ENCODE results near the gene LMO1. TPM values are rescaled to one million over a fixed set of nuclear protein-coding genes. Genes with fewer than 3 reads are reported as not detected.

LMO1 gene
- total RNA-seq, 1 donor from 2014 or later: not detected

- no peak for DNase-seq (ENCODE audit: low read depth)
Observed at GRCh38 chr11:8249482-8249881, 14.2 kb downstream of the LMO1 start.

GRCh38 chr11:8248786-8249185 is 14.9 kb downstream of the LMO1 start:
- no peak for DNase-seq (ENCODE audit: low read depth)

GRCh38 chr11:8247312-8247711 is 16.4 kb downstream of the LMO1 start:
- no peak for DNase-seq (ENCODE audit: low read depth)

- DNase-seq (ENCODE audit: low read depth): no peak
Observed at GRCh38 chr11:8243458-8243857, 20.2 kb downstream of the LMO1 start.

- no peak for DNase-seq (ENCODE audit: low read depth)
Observed at GRCh38 chr11:8242499-8243280, 21.0 kb downstream of the LMO1 start.

GRCh38 chr11:8242118-8242475 is 21.6 kb downstream of the LMO1 start:
- DNase-seq (ENCODE audit: low read depth): no peak

- DNase-seq (ENCODE audit: low read depth): no peak
Observed at GRCh38 chr11:8241373-8242117, 22.1 kb downstream of the LMO1 start.

- DNase-seq (ENCODE audit: low read depth): no peak
Observed at GRCh38 chr11:8239536-8240228, 24.0 kb downstream of the LMO1 start.

GRCh38 chr11:8239040-8239439 is 24.6 kb downstream of the LMO1 start:
- DNase-seq (ENCODE audit: low read depth): no peak

GRCh38 chr11:8237453-8237852 is 26.2 kb downstream of the LMO1 start:
- DNase-seq (ENCODE audit: low read depth): no peak

GRCh38 chr11:8235925-8236324 is 27.8 kb downstream of the LMO1 start:
- no peak for DNase-seq (ENCODE audit: low read depth)

- no peak for DNase-seq (ENCODE audit: low read depth)
Observed at GRCh38 chr11:8234910-8235309, 28.8 kb downstream of the LMO1 start.

GRCh38 chr11:8234425-8234821 is 29.3 kb downstream of the LMO1 start:
- no peak for DNase-seq (ENCODE audit: low read depth)

- DNase-seq (ENCODE audit: low read depth): no peak
Observed at GRCh38 chr11:8233691-8234424, 29.8 kb downstream of the LMO1 start.

GRCh38 chr11:8232849-8233606 is 30.6 kb downstream of the LMO1 start:
- no peak for DNase-seq (ENCODE audit: low read depth)

- DNase-seq (ENCODE audit: low read depth): no peak
Observed at GRCh38 chr11:8232414-8232813, 31.3 kb downstream of the LMO1 start.

- DNase-seq (ENCODE audit: low read depth): no peak
Observed at GRCh38 chr11:8231979-8232378, 31.7 kb downstream of the LMO1 start.

GRCh38 chr11:8230921-8231847 is 32.5 kb downstream of the LMO1 start:
- DNase-seq (ENCODE audit: low read depth): no peak

GRCh38 chr11:8230178-8230859 is 33.4 kb downstream of the LMO1 start:
- DNase-seq (ENCODE audit: low read depth): no peak

Data from myocyte (in vitro differentiated cells).